GM12892 (cell line): ENCODE data around the gene POU6F2.

Source experiments
- DNase-seq: peaks from one replicate; pipeline ENCODE4 v3.0.0; 2011; ENCODE audit not compliant: insufficient read length
- FAIRE-seq: peaks from 2 replicates; lab custom pipeline; 2011; peaks lifted over from hg19 to GRCh38; lab: Jason Lieb, UNC
- POLR2A ChIP-seq: IDR thresholded peaks from 2 replicates; pipeline ENCODE4 v1.6.1; 2011; ENCODE audit warnings: low read depth, low read length, control low read depth
- POLR2AphosphoS5 ChIP-seq: IDR thresholded peaks from 2 replicates; pipeline ENCODE4 v1.6.1; 2011; ENCODE audit warnings: low read depth, low read length, control low read depth
- TAF1 ChIP-seq: IDR thresholded peaks from 2 replicates; pipeline ENCODE4 v1.6.1; 2011; ENCODE audit warnings: low read depth, mild to moderate bottlenecking, control low read depth, low read length, borderline replicate concordance

The POU6F2 gene

GRCh38 chr7:39430909-39431641, 453.4 kb downstream of the POU6F2 start:
- DNase-seq: no peak
- FAIRE-seq: no peak
- TF ChIP-seq POLR2AphosphoS5: no peak
- no peak for TF ChIP-seq POLR2A
- TF ChIP-seq TAF1: no peak

- DNase-seq: no peak
- FAIRE-seq: no peak
- TF ChIP-seq POLR2A: no peak
- no peak for TF ChIP-seq TAF1
- no peak for TF ChIP-seq POLR2AphosphoS5
Observed at GRCh38 chr7:39432368-39432767, 454.7 kb downstream of the POU6F2 start.

- FAIRE-seq: no peak
- TF ChIP-seq POLR2AphosphoS5 (no peak), TAF1 (no peak), POLR2A (no peak)
Observed at GRCh38 chr7:39432807-39433416, 455.2 kb downstream of the POU6F2 start.

GRCh38 chr7:39433550-39433949, 455.8 kb downstream of the POU6F2 start:
- DNase-seq (no peak), FAIRE-seq (no peak)
- TF ChIP-seq TAF1 (no peak), POLR2A (no peak), POLR2AphosphoS5 (no peak)

More at GRCh38 chr7:39432807-39433416, 455.2 kb downstream of the POU6F2 start:
- DNase-seq: no peak

- no peak for DNase-seq
- TF ChIP-seq TAF1 (no peak), POLR2A (no peak), POLR2AphosphoS5 (no peak)
- no peak for FAIRE-seq
Observed at GRCh38 chr7:39434012-39434411, 456.3 kb downstream of the POU6F2 start.

GRCh38 chr7:39446546-39446945, 468.8 kb downstream of the POU6F2 start:
- FAIRE-seq: no peak

GRCh38 chr7:39451901-39452300, 474.2 kb downstream of the POU6F2 start:
- no peak for TF ChIP-seq TAF1
- no peak for TF ChIP-seq POLR2AphosphoS5
- TF ChIP-seq POLR2A: no peak
- FAIRE-seq (no peak), DNase-seq (no peak)

More at GRCh38 chr7:39446546-39446945, 468.8 kb downstream of the POU6F2 start:
- TF ChIP-seq TAF1 (no peak), POLR2A (no peak), POLR2AphosphoS5 (no peak)
- DNase-seq: no peak

- no peak for TF ChIP-seq POLR2A
- no peak for TF ChIP-seq POLR2AphosphoS5
- no peak for TF ChIP-seq TAF1
- DNase-seq: peak; percentile 19
Observed at GRCh38 chr7:39453743-39454355, 476.1 kb downstream of the POU6F2 start.

GRCh38 chr7:39458061-39458745, 480.5 kb downstream of the POU6F2 start:
- DNase-seq (no peak), FAIRE-seq (no peak)
- no peak for TF ChIP-seq POLR2A
- TF ChIP-seq POLR2AphosphoS5: no peak
- TF ChIP-seq TAF1: no peak

More at GRCh38 chr7:39453743-39454355, 476.1 kb downstream of the POU6F2 start:
- peak; percentile 90 for FAIRE-seq

GRCh38 chr7:39459636-39460035, 481.9 kb downstream of the POU6F2 start:
- FAIRE-seq (no peak), DNase-seq (no peak)
- TF ChIP-seq POLR2AphosphoS5 (no peak), TAF1 (no peak), POLR2A (no peak)

- TF ChIP-seq POLR2A: no peak
- no peak for TF ChIP-seq POLR2AphosphoS5
- TF ChIP-seq TAF1: no peak
- FAIRE-seq: no peak
Observed at GRCh38 chr7:39460486-39460885, 482.8 kb downstream of the POU6F2 start.

More at GRCh38 chr7:39460486-39460885, 482.8 kb downstream of the POU6F2 start:
- DNase-seq: no peak
